Measurements from ENCODE around the gene PGPEP1. TPM values are rescaled to one million over a fixed set of nuclear protein-coding genes. Genes with fewer than 3 reads are reported as not detected.

PGPEP1 gene
- total RNA-seq, 1 experiment from 2014 or later, result 6.5 TPM

GRCh38 chr19:18342090-18342632 lies 1.8 kb downstream of the PGPEP1 start:
- POLR2A ChIA-PET, result interaction anchor here (1.0 to 6.7 kb wide), 3 partner anchors 10 to 62 kb away, joined by 3 to 32 read pairs (median 6); partner anchors contain the start of genes JUND and LSM4
- no peak for TF ChIP-seq CTCF (IDR thresholded peaks at IDR 0.05; ENCODE audit: unreplicated experiment)
- peaks cover 4% of the 10 kb centered on the region for H3K27me3 Mint-ChIP-seq (ENCODE audit: insufficient read depth, unreplicated experiment)
- H3K27ac Mint-ChIP-seq (ENCODE audit: low read depth, unreplicated experiment), result no peak overlapping the region
- CTCF ChIA-PET, result interaction anchor here (0.9 to 1.8 kb wide), 5 partner anchors 13 to 181 kb away, joined by 3 to 9 read pairs (median 4); no protein-coding TSS in a partner anchor
- no TSS peak for BruUV-seq (replicated peaks)
- no peak overlapping the region for H3K4me3 Mint-ChIP-seq (ENCODE audit: unreplicated experiment)
- H3K36me3 Mint-ChIP-seq (ENCODE audit: insufficient read depth, unreplicated experiment), result peaks cover 11% of the 10 kb centered on the region
- intact Hi-C loops (cut with micrococcal nuclease), result no loop called here
- peaks cover 26% of the 10 kb centered on the region for H3K4me1 Mint-ChIP-seq (ENCODE audit: insufficient read depth, unreplicated experiment)
- H3K9me3 Mint-ChIP-seq (ENCODE audit: unreplicated experiment), result no peaks in the 10 kb centered on the region
- no peak for DNase-seq (ENCODE audit: unreplicated experiment)

GRCh38 chr19:18344582-18344950 lies 4.2 kb downstream of the PGPEP1 start:
- DNase-seq (ENCODE audit: unreplicated experiment), result no peak
- BruUV-seq (replicated peaks), result no TSS peak
- Mint-ChIP-seq H3K27ac (ENCODE audit: low read depth, unreplicated experiment) (no peak overlapping the region), H3K27me3 (ENCODE audit: insufficient read depth, unreplicated experiment) (peaks cover 12% of the 10 kb centered on the region), H3K4me1 (ENCODE audit: insufficient read depth, unreplicated experiment) (peaks cover 30% of the 10 kb centered on the region), H3K4me3 (ENCODE audit: unreplicated experiment) (no peak overlapping the region), H3K36me3 (ENCODE audit: insufficient read depth, unreplicated experiment) (peaks cover 11% of the 10 kb centered on the region), H3K9me3 (ENCODE audit: unreplicated experiment) (no peaks in the 10 kb centered on the region)
- no peak for TF ChIP-seq CTCF (IDR thresholded peaks at IDR 0.05; ENCODE audit: unreplicated experiment)
- ChIA-PET POLR2A (interaction anchor here (0.6 to 6.7 kb wide), 4 partner anchors 65 to 185 kb away, joined by 3 to 32 read pairs (median 3); partner anchors contain the start of gene JUND), CTCF (interaction anchor here (0.6 to 2.5 kb wide), 4 partner anchors 16 to 69 kb away, joined by 3 to 17 read pairs (median 4); no protein-coding TSS in a partner anchor)
- intact Hi-C loops (cut with micrococcal nuclease), result no loop called here

GRCh38 chr19:18345296-18345695 lies 4.9 kb downstream of the PGPEP1 start:
- POLR2A ChIA-PET, result interaction anchor here (0.9 kb wide), 1 partner anchor 66 kb away, joined by 3 read pairs; no protein-coding TSS in a partner anchor
- no TSS peak for BruUV-seq (replicated peaks)

More at GRCh38 chr19:18345296-18345695, 4.9 kb downstream of the PGPEP1 start:
- intact Hi-C loops (cut with micrococcal nuclease), result no loop called here
- Mint-ChIP-seq H3K27ac (ENCODE audit: low read depth, unreplicated experiment) (no peak overlapping the region), H3K9me3 (ENCODE audit: unreplicated experiment) (no peaks in the 10 kb centered on the region), H3K4me3 (ENCODE audit: unreplicated experiment) (no peak overlapping the region), H3K27me3 (ENCODE audit: insufficient read depth, unreplicated experiment) (peaks cover 12% of the 10 kb centered on the region), H3K36me3 (ENCODE audit: insufficient read depth, unreplicated experiment) (peaks cover 11% of the 10 kb centered on the region), H3K4me1 (ENCODE audit: insufficient read depth, unreplicated experiment) (peaks cover 30% of the 10 kb centered on the region)
- CTCF ChIA-PET, result interaction anchor here (0.6 to 2.5 kb wide), 6 partner anchors 12 to 68 kb away, joined by 3 to 17 read pairs (median 3); no protein-coding TSS in a partner anchor
- no peak for DNase-seq (ENCODE audit: unreplicated experiment)
- no peak for TF ChIP-seq CTCF (IDR thresholded peaks at IDR 0.05; ENCODE audit: unreplicated experiment)
